Activated T-cell treated with anti-CD3 and anti-CD28 coated beads, Interleukin-2, amount 50 U/mL, for 4 hours (primary cell): ENCODE measurements around the gene OBSL1. TPM values are rescaled to one million over a fixed set of nuclear protein-coding genes. Genes with fewer than 3 reads are reported as not detected.

ENCODE experiments used
- ATAC-seq, 2 donors: fragments of 200-7000 bp; cut with Tn5 transposase; one replicate each; pipeline ENCODE4 v1.10.0; 2021
- DNase-seq: peaks from one replicate; pipeline ENCODE4 v3.0.0-alpha.2; 2020
- H3K27me3 Mint-ChIP-seq: one replicate; pipeline ENCODE4 v1.8.0; 2021; ENCODE audit warnings: low read depth, mixed read lengths
- H3K36me3 Mint-ChIP-seq: one replicate; pipeline ENCODE4 v1.8.0; 2022; ENCODE audit warnings: mixed read lengths; ENCODE audit not compliant: insufficient read depth
- H3K4me1 Mint-ChIP-seq: one replicate; pipeline ENCODE4 v1.8.0; 2021; ENCODE audit warnings: low read depth, mixed read lengths
- H3K4me3 Mint-ChIP-seq: one replicate; pipeline ENCODE4 v1.8.0; 2021; ENCODE audit warnings: mild to moderate bottlenecking, moderate library complexity, mixed read lengths
- H3K9me3 Mint-ChIP-seq: one replicate; pipeline ENCODE4 v1.8.0; 2021; ENCODE audit warnings: mixed read lengths
- total RNA-seq, 3 donors: library from RNA; stranded (reverse); gene quantifications; one replicate each; pipeline ENCODE4 v1.2.1, GENCODE V29; 2021

OBSL1 gene
- total RNA-seq, 3 donors from 2014 or later: 0.37 to 1.1 (median 0.60) TPM

DNA sequence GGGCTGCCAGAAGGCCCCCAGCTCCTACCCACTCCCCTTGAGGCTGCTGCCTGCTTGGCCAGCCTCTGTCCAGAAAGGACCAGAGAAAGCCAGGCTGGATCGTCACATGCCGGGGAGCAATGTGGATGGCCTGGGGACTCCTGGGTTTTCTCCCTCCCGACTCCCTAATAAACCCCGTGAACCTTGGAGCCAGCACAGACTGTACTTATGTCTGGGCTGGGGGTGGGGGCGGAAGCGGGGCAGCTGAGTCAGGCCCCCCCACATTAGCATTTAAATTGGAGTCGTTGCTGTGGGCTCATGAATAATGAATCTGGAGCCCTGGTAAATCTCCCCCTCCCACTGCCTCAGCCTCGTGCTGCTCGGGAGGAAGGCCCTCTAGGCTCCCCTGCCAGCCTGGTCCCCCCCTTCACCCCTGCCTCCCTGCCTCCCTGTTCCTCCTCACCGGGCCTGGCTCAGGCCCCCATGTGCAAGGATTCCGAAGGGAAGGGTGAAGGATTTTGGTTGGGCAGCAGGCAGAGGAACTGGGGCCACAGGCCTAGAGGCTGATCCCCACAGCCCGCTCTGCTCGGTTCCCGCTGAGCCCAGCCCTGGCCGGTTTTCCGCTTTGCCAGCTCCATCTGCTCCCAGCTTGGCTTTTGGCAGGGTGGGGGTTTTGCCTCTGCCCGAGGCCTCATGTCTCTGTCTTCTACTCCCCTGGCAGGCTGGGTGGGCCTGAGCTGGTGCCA lies 64.4 kb downstream of the OBSL1 start:
- ATAC-seq: no peak
- Mint-ChIP-seq H3K9me3 (no peaks in the 10 kb centered on the region), H3K36me3 (peaks cover 35% of the 10 kb centered on the region), H3K4me1 (peaks cover 11% of the 10 kb centered on the region), H3K27me3 (peaks cover 27% of the 10 kb centered on the region), H3K4me3 (no peak overlapping the region)
- DNase-seq: no peak

DNA sequence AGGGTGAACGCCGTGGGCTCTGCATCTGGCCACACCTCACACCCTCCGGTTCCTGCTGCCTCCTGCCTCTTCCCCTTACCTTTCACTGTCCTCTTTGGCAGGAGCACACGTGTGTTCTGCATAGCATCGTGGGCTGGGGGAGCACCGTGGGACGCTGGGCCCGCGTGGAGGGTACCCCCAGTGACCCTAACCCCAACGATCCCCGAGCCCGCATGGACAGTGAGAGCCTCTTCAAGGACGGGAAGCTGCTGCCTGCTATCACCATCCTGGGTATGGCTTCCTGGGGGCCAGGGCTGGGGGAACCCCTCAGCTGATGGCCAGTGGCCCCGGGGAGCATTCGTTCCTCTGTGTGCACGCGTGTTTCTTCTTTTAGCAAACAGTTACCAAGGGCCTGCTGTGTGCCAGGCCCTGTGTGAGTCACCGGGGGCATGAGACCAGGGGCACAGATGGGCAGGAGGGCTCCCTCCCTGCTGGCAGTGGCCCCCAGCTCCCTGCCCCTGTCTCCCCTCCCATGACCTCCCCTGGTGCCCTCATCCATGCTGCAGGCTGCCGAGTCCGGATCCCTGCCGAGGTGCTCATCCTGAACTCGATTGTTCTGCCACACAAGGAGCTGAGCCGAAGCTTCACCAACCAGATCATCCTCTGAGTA lies 65.1 kb downstream of the OBSL1 start:
- peaks cover 21% of the 10 kb centered on the region for H3K27me3 Mint-ChIP-seq
- H3K4me1 Mint-ChIP-seq: peaks cover 11% of the 10 kb centered on the region
- H3K36me3 Mint-ChIP-seq: peaks cover 36% of the 10 kb centered on the region
- H3K4me3 Mint-ChIP-seq: no peak overlapping the region
- no peaks in the 10 kb centered on the region for H3K9me3 Mint-ChIP-seq
- ATAC-seq: no peak
- DNase-seq: no peak

DNA sequence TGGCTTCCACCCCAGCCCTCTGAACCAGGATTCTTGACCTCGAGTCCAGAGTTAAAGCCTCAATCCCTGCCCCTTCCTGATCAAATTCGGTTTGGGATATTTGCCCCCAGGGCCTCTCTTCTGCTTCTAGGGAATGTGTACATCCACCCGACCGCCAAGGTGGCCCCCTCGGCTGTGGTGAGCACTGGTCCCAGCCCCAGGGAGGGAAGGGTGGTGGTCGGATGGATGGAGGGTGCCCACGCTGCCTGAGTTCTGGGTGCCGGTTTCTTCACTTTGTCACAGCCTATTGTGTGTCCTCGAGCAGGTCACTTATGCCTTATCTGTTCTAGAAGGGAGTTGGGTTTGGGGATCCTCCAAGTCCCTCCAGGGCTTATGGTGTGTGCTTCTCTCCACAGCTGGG lies 65.8 kb downstream of the OBSL1 start:
- H3K27me3 Mint-ChIP-seq: peaks cover 15% of the 10 kb centered on the region

DNA sequence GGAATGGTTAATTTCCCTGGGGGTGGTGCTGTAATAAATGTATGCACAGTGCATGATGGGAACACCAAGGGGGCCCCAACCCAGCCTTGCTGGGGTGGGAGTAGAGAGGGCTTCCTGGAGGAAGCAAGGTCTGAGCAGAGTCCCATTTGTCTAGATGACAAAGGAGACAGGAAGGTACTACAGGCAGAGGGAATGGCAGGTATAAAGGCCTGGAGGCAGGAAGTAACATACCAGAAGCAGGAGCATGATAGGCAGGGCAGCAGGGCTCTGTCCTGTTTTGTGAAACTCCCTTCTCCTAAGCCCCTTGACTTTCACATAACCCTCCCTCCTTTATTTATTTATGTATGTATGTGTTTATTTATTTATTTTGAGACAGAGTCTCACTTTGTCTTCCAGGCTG lies 68.7 kb downstream of the OBSL1 start:
- no peaks in the 10 kb centered on the region for H3K9me3 Mint-ChIP-seq
- H3K36me3 Mint-ChIP-seq: peaks cover 43% of the 10 kb centered on the region
- DNase-seq: no peak
- H3K27me3 Mint-ChIP-seq: peaks cover 9% of the 10 kb centered on the region
- H3K4me1 Mint-ChIP-seq: peaks cover 23% of the 10 kb centered on the region
- ATAC-seq: no peak
- no peak overlapping the region for H3K4me3 Mint-ChIP-seq

More for the DNA sequence above, 65.8 kb downstream of the OBSL1 start:
- DNase-seq (no peak), ATAC-seq (no peak)
- Mint-ChIP-seq H3K9me3 (no peaks in the 10 kb centered on the region), H3K36me3 (peaks cover 36% of the 10 kb centered on the region), H3K4me1 (peaks cover 11% of the 10 kb centered on the region), H3K4me3 (no peak overlapping the region)

DNA sequence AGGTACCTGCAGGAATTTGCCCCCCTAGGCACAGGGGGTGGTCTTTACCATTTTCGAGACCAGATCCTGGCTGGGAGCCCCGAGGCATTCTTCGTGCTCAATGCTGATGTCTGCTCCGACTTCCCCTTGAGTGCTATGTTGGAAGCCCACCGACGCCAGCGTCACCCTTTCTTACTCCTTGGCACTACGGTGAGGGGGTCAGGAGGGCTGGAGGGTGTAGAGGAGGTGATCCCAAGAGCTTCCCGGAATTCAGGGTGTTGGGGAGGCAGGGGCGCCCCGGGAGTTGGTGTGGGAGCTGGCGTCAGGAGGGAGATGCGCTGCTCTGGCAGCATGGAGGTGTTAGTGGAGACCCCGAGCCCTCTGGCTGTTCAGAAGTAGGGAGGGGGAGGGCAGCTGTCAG lies 69.5 kb downstream of the OBSL1 start:
- H3K9me3 Mint-ChIP-seq: no peaks in the 10 kb centered on the region
- peaks cover 40% of the 10 kb centered on the region for H3K36me3 Mint-ChIP-seq
- ATAC-seq (no peak), DNase-seq (no peak)
- H3K4me3 Mint-ChIP-seq: no peak overlapping the region
- peaks cover 12% of the 10 kb centered on the region for H3K27me3 Mint-ChIP-seq
- peaks cover 28% of the 10 kb centered on the region for H3K4me1 Mint-ChIP-seq

Other genes starting within 250 kb of the OBSL1 start
- gene RESP18, start 238.8 kb downstream of the OBSL1 start, total RNA-seq: not detected
- 100 to 1,000 TPM; 187 to 222 (median 221) TPM for gene DNPEP, start 183.6 kb downstream of the OBSL1 start, total RNA-seq
- under 1 TPM; 0.49 to 0.61 (median 0.58) TPM for gene DES, start 153.2 kb downstream of the OBSL1 start, total RNA-seq
- 1 to 10 TPM in 1 of 3 donors, under 1 TPM in 2; 0.74 to 2.1 (median 0.79) TPM for gene SPEG, start 136.7 kb downstream of the OBSL1 start, total RNA-seq
- 10 to 100 TPM; 36.8 to 47.9 (median 46.7) TPM for gene GMPPA, start 72.6 kb downstream of the OBSL1 start, total RNA-seq
- under 1 TPM in 1 of 3 donors, not detected in 2; 0.08 TPM for gene ASIC4, start 57.1 kb downstream of the OBSL1 start, total RNA-seq
- gene CHPF, start 27.7 kb downstream of the OBSL1 start, total RNA-seq: 10 to 100 TPM; 38.3 to 42.0 (median 40.3) TPM
- 1 to 10 TPM; 3.6 to 4.8 (median 4.3) TPM for gene TMEM198, start 27.5 kb downstream of the OBSL1 start, total RNA-seq
- not detected for gene INHA, start 771 bp upstream of the OBSL1 start, total RNA-seq
- 10 to 100 TPM; 32.4 to 37.1 (median 36.0) TPM for gene STK11IP, start 26.3 kb upstream of the OBSL1 start, total RNA-seq
- under 1 TPM in 2 of 3 donors, not detected in 1; 0.05 to 0.15 TPM for gene SLC4A3, start 56.1 kb upstream of the OBSL1 start, total RNA-seq